ENCODE data around the gene CRB2.

The CRB2 gene

DNA sequence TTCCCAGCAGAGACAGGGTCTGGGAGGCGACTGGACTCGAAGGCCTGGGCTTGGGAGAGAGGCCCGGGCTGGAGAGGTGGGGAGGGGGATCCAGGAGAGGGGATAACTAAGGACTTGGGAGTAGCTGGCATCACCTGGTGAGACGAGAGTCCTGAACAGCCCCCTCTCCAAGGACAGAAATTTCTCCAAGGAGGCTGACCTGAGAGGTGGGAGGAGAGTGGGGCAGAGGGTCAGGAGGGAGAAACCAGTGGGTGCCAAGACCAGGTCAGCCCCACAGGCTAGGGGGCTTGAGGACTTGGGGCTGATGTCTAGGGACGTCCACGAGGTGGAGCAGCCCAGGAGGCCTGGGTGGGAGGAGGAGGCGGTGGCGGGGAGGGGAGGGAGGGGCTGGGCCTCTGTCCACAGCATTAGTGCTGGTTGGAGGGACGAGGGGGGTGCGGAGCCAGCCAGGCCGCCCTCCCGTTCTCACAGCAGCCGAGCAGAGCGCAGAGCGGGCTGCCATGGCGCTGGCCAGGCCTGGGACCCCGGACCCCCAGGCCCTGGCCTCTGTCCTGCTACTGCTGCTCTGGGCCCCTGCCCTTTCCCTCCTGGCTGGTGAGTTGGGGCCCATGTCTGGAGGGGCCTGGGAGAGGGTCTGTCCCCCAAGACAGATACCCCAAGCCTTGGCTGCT is at the start of gene CRB2:
Gene CRB2, plus strand, starts transcription at position 437 of the 671 bp plus-strand sequence. Its CDS starts 64 bp downstream, at position 501.
- no peak for DNase-seq

GRCh38 chr9:123309611-123310010 is 46.4 kb upstream of the CRB2 start:
- DNase-seq: no peak

DNA sequence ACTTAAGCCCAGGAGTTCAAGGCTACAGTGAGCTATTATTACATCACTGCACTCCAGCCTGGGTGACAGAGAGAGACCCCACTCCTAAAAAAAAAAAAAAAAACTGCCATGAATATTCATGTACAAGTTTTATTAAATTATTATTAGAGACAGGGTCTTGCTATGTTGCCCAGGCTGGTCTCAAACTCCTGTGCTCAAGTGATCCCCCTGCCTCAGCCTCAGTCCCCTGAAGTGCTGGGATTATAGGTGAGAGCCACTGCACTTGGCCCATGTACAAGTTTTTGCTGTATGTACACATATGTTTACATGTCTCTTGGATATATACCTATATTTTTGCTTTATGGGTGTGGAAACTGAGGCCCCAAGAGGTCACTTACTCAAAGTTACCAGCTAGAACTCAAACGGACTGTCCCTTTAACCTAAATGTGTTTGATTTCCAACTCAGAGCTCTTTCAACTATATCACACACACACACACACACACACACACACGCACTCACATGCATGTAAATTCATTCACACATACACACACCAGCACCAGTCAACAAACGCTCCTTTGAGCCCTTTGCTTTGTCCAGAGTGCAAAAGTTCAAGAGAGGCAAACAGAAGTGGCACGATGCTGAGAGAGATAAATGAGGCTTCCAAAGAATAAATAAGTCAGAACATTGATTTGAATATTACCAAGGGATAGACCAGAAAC is 45.3 kb upstream of the CRB2 start:
- no peak for DNase-seq

DNA sequence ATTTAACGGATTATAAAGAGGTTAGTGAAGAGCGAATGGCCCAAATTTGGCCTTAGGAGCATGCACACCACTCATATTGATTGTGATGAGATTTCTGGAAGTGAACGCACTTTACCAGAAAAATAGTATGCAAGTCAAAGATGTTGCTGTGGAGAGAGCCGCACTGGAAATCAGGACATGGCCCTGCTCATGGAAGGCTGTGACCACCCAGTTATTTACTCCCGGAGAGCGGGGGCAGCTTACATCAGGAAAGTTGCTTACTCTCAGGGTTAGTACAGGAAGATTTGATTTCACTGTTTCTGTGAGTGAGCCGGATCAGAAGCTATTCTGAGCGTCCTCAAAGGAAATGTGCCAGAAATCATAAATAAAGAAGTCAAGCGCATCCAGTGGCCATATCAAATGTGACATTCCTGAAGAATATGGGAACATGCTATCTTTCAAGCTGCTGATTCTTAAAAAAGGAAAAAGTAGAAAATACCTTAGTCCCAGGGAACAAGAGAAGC is 44.7 kb upstream of the CRB2 start:
- no peak for DNase-seq

- DNase-seq: no peak
Measured at GRCh38 chr9:123312306-123312877, 43.6 kb upstream of the CRB2 start.

GRCh38 chr9:123314617-123315016 is 41.4 kb upstream of the CRB2 start:
- no peak for DNase-seq

- no peak for DNase-seq
Measured at GRCh38 chr9:123315635-123316034, 40.4 kb upstream of the CRB2 start.

GRCh38 chr9:123316053-123316718 is 39.8 kb upstream of the CRB2 start:
- DNase-seq: no peak

DNA sequence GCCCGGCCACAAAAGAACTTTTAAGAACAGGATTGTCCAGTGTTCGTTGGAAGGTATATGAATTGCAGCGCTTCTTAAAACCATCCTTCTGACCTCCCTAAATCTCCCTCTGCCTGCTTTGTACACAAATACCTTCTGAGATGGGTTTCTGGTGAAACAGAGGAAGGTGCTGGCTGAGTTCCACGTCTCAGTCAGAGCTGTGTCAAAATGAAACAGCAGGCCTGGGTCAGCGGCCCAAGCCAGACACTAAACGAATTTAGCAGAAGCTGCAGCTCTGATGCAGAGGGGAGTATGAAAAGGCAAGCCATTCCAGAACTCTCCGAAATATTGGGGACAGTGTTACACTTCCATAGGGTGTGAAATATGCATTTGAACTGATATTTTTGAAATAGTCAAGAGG is 37.8 kb upstream of the CRB2 start:
- DNase-seq: no peak

GRCh38 chr9:123318961-123319421 is 37.0 kb upstream of the CRB2 start:
- no peak for DNase-seq

DNA sequence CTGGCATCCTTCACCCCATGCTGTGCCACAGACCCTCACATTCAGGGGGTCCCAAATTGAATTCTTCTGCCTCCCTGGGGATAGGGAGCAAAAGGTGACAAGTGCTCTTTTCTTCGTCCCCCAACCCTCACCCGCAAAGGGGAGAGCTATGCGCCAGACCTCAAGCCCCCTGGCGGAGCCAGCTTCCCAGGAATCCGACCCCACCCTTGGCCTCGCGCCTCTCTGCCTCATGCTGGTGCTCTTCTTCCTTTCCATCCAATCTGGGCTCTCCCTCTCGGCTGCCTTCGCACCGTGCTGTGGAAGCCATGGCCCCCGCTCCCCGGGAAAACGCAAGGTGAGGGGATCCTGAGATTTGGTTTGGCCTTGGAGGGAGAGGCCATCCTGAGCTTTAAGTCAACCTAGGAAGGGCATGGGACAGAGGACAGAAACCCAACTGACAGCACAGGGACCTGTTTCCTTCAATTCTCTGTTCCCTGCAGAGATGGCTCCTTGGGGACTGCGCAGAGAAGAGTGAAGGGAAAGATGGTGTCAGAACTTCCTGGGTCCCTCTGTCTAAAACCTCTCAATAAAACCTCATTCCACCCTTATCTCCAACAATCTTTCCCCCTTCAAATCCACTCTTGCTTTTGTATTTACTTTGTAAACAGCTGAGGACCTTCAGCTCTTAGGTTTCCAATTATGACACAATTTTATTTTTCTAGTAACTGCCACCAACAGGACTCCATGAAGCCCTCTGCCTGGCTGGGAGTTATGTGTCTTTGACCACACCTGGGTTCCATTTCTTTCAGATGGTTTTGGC is 36.3 kb upstream of the CRB2 start:
- no peak for DNase-seq

- no peak for DNase-seq
Measured at GRCh38 chr9:123320814-123321213, 35.2 kb upstream of the CRB2 start.

GRCh38 chr9:123321616-123322272 is 34.3 kb upstream of the CRB2 start:
- DNase-seq: no peak

DNA sequence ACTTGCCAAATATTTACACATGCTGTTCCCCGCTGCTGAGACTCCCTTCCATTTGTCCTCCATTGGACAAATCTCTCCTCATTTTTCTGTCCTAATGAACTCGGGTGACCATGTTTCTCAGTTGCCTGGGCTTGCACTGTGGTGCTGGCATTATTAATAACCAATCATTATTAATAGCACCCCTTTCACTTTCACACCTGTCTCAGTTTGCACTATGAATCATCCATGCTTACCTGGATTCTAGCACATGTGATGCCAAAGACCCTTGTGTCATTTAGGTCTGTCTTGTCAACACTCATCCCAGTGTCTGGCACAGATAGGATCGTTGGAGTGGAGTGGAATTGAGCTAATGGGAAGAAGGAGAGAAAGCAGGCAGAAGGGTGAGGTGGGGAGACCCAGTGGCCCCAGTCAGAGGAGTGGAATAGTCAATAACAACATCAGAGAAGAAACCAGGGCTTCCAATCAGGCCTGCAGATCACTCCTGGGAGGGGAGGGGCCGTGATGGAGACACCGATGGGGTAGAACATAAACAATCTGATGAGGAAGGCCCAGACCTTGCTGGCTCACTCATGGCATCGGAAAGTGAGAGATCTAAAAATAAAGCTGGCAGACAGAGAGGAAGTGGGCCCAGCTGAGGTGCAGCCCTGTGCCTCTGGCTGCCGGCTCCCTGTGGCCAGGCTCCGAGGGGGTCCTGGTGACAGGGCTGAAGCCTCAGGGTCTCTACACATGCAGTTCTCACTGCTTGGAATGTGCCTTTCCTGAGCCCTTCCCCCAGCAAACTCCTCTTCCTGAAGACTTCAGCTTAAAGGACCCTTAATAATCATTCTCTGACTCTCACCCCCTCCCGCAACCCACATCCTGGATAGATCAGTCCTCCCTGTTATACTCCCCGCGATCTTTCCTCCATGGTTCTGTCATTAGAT is 33.5 kb upstream of the CRB2 start:
- no peak for DNase-seq

DNA sequence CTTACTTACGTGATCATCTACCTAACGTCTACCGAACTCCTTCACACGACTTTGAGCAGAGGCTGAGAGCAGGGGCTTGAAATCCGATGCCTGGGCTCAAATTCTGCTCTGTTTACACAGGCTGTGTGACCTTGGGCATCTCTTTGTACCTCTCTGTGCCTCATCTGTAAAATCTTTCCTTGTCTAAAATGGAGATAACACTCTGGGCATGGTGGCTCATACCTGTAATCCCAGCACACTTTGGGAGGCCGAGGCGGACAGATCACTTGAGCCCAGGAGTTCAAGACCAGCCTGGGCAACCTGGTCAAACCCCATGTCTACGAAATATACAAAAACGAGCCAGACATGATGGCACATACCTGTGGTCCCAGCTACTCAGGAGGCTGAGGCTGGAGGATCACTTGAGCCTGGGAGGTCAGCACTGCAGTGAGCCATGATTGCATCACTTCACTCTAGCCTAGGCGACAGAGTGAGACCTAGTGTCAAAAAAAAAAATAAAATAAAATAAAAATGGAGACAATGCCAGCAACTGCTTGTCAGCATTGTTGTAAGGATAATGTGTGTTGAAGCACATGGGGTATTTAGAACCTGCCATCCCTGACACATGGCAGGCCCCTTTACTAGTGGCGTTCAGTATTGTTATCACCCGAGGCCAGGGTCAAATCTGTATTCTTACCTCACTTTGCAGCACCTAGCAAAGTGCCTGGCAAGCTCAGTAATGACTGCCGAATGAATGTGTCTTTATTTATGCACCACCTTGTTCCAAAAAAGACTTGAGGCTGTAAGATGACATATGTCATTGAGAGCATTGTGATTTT is 32.6 kb upstream of the CRB2 start:
- DNase-seq: no peak

DNA sequence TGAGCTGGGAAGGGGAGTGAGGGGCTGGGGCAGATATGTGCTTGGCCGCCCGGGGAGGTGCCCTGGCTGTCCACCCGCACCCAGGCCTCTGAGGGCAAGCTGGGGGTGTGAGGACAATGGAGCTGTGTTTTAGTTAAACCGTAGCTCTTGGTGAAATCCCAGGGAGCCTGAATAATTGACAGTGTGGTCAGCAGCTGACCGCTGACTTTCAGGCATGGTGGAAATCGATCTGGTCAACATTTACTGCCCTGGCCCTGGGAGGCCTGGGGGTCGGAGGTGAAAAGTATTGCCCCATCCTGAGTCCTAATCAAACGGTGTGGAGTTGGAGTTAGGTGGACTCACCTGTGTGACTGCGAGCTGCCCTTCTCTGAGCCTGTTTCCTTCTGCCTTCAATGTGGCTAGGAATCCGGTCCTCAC is 31.2 kb upstream of the CRB2 start:
- DNase-seq: no peak

GRCh38 chr9:123326187-123326586 is 29.8 kb upstream of the CRB2 start:
- no peak for DNase-seq

DNA sequence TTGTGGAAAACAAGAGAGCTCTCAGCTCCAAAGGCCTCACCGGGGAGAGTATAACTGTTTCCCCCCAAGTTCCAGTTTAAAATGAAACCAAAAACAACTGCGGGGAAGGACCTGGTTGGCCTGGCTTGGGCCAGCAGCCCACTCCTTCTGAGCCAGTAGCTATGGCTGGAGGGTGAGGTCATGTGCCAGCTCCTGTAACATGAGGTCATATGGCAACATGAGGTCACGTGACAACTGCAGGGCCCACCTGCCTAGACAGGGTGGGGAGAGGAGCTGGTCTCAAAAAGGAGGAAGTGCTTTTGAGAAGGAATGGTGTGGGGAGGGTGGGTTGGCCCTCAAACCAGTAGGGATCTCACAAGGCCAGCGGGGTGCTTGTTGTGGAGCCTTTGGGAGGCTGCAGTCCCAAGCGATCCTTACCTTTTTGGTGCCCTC is 29.3 kb upstream of the CRB2 start:
- DNase-seq: no peak

DNA sequence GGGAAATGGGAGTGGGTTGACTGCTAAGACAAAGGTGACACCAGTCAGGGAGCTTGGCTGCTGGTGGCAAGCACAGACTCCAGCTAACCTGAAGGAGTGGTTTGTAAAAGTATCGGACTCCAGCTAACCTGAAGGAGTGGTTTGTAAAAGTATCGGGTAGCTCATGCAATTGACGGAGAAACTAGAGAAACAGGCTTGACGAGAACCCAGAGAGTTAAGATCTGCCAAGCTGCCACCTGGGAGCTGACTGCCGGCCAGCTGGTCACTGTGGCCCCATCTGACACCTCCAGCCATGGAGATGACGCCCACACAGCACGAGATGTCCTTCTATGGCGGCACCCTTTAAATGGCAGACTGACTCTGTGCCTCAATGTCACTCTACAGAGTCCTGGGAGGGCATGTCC is 28.3 kb upstream of the CRB2 start:
- no peak for DNase-seq

All from NCI-H1694 treated with DMSO at 0.1 percent for 48 hours (cell line).